COR-L47 (cell line): ENCODE data around the gene CLOCK.

ENCODE experiments used
- DNase-seq: peaks from one replicate; lab custom pipeline; 2025; lab: John Stamatoyannopoulos, UW

The CLOCK gene

DNA sequence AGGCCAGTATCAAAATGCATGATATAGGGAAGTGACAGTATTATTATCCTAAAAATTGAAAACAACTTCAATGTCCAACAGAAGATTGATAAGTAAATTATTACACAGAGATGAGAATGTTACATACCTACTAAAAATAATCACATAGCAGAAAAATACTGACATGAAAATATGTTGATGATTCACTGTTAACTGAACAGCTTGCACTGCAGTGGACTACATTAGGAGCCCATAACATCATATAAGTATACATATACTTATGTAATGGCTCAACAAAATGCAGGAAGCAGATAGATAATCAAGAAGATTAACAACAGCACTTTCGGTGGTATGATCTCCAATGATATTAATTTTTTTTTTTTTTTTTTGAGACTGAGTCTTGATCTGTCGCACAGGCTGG is 7.1 kb downstream of the CLOCK start:
- DNase-seq, result no peak

DNA sequence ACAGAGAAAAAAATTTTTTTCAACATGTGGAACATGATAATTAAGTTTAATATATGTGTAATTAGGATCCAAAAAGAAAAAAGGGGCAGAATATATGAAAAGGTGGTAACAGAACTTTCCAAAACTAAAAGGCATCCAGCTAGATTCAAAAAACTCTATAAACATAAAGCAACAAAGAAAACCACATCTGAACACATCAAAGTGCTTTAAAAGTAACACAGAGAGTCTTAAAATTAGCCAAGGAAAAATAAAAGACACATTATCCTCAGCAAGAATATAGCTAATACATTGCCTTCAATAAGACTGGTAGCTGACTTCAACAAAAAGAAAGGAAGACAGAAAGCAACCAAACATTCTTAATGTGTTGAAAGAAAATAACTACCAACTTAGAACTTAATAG is 8.2 kb downstream of the CLOCK start:
- no peak for DNase-seq

DNA sequence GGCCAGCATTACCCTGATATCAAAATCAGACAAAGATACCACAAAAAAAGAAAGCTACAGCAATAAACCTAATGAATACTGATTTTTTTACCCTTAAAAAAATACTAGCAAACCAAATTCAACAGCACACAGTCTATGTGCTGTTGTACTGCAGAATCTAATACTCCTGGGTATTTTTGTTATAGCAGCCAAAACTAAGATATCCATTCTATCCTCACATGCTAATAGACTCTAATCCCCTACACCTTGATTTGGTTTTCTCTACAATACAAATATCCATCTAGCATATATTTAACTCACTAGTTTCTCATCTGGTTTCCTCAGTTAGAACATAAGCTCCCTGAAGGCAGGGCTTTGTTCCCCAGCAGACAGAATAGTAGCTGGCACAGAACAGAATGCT is 12.4 kb downstream of the CLOCK start:
- DNase-seq, result no peak

DNA sequence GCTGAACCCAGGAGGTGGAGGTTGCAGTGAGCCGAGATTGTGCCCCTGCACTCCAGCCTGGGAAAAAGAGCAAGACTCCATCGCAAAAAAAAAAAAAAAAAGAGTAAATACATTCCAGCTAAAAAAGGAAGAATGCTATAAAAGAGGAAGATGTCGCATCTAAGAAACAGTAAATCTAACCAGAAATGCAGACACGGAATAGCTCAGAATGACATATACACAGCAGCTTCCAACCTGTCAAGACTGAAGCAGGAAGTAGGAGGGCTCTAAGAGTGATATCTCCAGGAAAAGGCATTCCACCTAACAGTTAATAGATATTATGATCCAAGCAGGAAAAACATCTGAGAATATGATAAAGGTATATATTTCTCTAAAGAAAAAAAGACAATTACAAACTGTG is 16.0 kb downstream of the CLOCK start:
- DNase-seq, result no peak

DNA sequence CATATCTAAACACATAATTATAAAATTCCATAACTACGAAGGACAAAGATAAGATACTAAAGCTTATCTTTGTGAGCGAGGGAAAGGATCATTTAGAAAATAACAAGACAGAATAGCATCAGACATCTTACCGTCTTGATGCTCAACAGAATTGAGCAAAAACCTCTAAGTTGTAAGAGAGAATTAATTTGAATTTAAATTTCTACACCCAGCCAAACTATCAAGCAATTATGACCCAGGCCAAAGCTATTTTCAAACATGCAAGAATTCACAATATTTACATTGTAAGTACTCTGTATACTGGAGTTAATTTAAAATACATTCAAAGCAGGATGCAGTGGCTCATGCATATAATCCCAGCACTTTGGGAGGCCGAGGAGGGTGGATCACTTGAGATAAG is 16.5 kb downstream of the CLOCK start:
- DNase-seq, result no peak

DNA sequence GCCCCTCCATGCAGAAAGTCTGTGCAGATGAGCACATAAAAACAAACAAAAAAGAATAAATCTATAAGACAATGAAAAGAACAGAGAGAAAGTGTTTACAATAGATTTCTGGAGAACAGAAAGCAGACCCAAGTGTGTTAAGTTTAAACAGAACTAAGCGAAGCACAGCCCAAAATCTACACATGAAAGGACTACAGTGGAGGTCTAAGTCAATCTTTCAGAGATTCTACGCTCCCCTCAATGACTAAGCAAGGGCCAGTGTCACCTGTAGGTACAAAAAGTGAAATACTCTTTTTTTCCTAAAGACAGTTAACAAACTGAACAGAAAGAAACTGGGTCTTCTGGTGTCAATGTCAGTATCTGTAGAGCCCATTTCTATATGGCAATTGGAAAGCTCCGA is 18.2 kb downstream of the CLOCK start:
- no peak for DNase-seq

DNA sequence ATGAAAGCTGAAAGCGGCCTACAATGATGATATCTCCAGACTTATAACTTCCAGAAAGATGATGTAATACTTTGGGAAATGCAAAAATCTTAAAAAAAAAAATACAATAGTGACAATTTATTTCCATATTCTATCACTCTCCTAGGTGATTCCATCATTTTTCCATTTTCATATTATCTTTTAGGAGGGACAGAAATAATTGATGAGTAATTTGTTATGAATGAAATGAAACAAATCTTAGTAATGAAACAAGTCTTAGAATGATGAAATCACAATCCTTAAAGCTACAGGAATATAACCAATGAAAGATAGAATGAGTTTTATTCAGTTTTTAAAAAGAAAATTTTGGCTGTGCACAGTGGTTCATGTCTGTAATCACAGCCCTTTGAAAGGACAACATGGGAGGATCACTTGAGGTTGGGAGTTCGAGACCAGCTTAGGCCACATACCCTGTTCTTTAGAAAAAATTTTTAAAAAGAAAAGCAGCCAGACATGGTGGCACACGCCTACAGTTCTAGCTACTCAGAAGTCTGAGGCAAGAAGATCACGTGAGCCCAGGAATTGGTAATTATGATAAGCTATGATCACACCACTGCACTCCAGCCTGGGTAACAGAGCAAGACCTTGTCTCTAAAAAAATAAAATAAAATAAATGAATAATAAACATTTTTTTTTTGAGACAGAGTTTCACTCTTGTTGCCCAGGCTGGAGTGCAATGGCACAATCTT is 21.7 kb downstream of the CLOCK start:
- DNase-seq, result no peak

DNA sequence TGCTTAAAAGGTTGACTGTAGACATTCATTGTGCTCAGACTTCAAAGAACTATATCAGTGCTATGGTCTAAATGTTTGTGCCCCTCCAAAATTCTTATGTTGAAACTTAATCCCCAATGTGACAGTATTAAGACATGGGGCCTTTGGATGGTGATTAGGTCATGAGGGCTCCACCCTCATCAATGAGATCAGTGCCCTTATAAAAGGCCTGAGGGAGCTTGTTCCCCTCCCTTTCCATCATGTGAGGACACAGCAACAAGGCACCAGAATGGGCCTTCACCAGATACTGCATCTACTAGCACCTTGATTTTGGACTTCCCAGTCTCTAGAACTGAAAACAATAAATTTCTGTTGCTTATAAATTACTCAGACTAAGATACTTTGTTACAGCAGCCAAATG is 28.3 kb downstream of the CLOCK start:
- no peak for DNase-seq

DNA sequence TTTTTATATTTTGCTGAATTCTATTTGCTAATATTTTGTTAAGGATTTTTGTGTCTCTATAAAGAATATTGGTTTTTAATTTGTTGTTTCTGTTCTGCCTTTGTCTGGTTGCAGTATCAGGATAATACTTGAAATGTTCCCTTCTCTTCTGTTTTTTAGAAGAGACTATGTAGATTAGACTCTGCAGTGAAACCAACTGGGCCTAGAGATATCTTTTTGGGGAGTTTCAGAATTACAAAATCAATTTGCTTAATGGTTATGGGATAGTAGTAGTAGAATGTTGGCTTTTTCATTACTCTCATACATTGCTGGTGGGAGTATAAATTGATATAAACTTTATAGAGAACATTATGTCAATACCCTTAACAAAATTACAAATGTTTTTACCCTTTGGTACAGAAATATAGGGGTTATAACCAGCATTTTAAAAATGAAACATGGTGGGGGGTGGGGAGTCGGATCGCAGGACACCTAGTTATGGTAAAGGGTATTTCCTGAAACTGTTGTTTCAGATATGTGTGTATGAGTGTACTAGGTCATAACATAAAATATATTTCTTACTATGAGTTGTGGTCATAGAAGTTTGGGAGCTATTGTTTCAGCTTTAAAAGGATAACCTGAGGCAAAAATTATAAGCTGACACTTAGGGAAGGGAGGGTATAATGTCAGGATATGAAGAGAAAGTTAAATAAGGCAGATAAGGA is 29.0 kb downstream of the CLOCK start:
- DNase-seq, result no peak

DNA sequence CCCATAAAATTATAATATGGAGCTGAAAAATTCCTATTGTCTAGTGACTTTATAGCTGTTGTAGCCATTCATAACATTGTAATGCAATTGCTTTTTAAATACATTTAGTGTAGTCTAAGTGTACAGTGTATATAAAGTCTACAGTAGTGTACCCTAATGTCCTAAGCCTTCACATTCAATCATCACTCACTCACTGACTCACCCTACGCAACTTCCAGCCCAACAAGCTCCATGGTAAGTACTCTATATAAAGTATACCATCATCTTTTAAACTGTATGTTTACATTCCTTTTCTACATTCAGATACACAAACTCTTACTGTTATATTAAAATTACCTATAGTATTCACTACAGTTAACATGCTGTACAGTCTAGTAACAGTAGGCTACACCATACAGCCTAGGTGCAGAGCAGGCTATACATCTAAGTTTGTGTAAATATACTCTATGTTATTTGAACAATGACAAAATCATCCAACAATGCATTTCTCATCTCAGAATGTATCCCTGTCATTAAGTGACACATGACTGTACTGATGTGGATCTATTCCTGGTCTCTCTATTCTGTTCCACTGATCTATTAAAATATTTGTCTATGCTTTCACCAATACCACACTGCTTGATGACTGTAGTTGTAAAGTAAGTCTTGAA is 33.7 kb downstream of the CLOCK start:
- no peak for DNase-seq

DNA sequence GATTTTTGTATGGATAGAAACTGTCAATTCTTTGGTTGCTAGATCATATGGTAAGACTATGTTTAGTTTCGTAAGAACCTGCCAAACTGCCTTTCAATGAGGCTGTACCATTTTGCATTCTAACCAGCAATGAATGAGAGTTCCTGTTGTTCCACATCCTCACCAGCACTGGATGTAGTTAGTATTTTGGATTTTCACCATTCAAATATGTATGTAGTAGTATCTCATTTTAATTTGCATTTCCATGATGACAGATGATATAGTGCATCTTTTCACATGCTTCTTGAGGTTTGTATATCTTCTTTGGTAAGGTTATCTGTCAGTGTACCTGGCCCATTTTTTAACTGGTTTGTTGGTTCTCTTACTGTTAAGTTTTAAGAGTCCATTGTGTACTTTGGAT is 34.6 kb downstream of the CLOCK start:
- DNase-seq, result no peak

DNA sequence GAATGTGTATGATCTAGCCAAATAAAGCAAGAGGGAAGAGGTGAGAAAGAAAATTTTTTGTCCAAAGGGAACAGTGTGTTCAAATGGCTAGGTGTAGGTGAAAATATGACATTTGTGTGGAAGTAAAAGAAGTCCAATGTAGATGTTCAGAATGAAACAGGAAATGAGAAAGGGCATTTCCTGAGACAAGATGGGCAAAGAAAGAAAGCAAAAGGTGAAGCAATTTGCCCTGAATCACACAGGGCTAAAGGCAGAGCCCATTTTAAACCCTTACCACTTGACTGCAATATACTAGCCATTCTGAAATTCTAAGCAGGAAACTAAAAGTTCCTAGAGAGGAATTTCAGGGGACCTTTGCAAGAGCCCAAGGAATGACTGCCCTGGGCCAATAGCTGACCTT is 36.0 kb downstream of the CLOCK start:
- DNase-seq, result no peak

DNA sequence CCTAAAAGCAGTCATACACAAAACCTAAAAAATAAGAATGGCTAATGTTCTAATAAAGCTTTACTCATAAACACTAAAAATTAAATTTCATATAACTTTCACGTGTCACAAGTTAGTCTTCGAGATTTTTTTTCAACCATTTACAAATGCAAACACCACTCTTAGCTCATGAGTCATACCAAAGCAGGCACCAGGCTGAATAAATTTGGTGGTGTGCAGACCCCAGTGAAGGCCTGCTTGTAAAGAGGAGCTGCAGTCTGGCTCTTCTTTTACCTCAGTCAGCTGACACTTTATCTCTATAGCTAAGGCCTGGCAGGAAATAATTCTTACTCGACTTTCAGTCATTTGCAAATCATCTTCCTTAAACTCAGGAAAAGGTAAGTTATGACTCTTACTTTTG is 37.4 kb downstream of the CLOCK start:
- no peak for DNase-seq

DNA sequence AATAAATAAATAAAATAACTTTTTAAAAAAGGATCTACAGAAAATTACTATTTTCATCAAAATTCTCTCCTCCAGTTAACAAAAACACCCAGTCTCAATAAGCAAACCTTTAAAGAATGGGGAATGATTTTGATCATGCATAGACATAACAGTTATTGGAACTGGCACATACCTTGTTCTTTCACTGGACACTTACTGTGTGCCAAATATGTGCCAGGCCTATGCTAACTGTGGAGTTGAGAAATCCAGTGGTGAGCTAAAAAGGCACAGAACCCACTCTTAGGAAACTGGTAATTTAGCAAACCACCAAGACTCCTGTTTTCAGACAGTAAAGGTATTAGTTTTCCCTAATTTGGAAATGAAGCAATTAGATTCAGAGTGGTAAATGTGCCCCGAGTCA is 39.1 kb downstream of the CLOCK start:
- no peak for DNase-seq

DNA sequence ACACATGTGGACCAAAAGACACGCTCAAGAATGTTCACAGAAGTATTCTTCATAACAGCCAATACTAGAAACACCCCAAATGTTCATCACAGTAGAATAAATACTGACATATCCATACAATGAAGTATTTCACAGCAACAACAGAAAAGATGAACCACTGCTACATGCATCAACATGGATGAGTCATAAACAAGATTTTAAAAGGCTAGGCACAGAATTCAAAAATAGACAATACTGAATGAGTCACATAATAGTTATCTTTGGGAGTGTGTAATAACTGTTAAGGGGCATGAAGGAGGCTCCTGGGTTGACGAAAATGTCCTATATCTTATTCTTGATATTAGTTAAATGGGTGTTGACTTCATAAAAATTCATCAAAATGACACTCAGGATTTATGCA is 43.5 kb downstream of the CLOCK start:
- no peak for DNase-seq

DNA sequence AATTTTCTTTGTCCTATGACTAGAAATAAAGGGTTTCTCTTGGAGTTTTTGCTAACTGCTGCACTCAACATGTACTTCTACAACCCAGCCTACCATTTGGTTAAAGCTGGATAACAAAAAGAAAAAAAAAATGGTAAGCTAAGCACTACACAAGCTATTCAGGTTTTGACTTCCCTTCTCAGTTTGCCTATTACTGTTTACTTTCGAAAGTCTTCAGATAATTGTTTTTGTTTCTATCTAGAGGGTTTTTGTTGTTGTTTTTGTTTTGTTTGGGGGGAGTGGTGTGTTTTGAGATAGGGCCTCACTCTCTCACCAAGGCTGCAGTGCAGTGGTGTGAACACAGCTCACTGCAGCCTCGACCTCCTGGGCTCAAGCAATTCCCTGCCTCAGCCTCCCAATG is 46.6 kb downstream of the CLOCK start:
- DNase-seq, result no peak

DNA sequence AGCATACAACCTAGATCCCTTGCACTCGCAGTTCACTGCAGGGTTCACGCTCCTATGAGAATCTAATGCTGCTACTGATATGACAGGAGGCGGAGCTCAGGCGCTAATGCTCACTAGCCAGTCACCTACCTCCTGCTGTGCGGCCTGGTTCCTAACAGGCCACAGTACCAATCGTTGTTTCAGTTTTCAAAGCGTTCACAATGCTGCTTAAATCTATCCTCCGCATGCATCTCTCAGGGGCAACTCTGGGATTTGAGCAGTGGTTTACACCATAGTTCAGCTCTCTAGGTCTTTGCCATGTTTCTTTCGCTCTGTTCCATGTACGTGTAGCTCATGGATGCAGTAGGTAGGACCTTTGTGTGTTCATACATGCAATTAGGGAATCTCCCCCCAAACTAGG is 47.2 kb downstream of the CLOCK start:
- no peak for DNase-seq

DNA sequence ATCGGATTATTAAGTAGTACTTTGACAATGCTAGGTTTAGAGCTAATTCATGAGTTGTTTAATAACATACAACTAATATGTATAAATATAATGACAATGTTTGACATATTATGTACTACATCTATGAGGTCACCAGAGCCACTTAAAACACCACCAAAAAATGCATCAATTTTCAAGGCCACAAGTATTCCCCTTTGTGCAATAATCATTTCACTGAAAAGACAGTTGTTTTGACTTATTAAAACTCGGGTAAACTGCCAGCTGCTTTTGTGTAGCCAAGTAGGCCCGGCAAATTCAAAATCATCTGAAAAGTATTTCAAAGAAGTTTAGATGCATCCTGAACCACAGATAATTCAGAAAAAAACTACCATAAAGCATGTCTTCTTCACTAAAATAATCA is 48.7 kb downstream of the CLOCK start:
- no peak for DNase-seq

DNA sequence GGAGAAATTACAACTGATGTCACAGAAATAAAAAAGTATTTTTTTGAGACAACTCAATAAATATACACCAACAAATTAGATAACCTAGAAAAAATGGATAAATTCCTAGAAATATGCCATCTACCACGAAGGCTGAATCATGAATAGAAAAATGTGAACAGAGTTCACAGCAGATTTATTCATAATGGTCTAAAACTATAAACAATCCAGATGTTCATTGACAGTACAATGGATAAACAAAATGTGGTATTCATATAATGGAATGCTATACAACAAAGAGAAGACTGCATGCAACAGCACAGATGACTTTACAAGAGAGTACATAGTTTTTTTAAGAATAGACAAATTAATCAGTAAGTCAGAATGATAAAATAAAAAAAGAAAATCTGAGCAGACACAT is 55.2 kb downstream of the CLOCK start:
- no peak for DNase-seq

DNA sequence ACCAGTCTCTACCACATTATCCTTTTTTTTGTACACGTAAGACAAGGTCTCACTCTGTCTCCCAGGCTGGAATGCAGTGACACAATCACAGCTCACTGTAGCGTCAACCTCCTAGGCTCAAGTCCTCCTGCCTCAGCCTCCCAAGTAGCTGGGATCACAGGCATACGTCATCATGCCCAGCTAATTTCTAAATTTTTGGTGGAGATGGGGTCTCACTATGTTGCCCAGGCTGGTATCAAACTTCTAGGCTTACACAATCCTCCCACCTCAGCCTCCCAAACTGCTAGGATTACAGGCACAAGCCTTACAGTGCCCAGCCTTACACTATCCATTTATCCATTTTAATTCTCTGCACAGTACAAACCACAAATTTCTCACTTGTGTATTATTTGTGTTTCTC is 58.0 kb downstream of the CLOCK start:
- DNase-seq, result no peak

DNA sequence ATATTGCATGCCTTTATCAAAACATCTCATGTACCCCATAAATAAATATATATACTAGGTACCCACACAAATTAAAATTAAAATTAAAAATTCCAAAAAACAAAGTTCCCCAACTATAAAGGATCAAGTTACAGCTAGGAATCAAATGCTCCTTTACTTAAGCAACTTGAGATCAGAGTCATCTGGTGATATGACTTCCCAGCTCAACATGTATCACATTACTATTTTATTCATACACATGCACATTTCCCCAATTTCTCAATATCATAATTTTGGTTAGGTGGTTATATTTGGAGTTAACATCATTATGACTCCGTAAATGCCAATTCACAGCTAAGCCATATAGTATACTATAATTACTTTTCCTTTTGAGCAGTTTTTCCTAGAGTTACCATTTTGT is 60.9 kb downstream of the CLOCK start:
- DNase-seq, result no peak

DNA sequence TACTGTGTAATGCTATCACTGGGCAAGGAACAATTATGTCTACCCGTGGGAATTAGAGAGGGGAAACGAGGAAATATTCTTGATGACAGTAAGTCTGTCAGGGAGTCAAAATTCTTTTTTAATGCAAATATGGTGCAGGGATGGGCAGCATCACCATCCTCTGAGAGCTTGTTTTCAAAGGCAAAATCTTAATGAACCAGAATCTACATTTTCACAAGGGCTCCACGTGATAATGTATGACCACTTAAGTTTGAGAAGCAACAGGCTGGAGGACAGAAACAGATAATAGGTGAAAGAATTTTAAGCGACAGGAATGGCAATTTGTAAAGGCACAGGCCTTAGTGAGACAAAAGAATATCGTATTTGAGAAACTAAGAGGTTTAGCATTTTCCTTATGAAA is 63.4 kb downstream of the CLOCK start:
- DNase-seq, result no peak

DNA sequence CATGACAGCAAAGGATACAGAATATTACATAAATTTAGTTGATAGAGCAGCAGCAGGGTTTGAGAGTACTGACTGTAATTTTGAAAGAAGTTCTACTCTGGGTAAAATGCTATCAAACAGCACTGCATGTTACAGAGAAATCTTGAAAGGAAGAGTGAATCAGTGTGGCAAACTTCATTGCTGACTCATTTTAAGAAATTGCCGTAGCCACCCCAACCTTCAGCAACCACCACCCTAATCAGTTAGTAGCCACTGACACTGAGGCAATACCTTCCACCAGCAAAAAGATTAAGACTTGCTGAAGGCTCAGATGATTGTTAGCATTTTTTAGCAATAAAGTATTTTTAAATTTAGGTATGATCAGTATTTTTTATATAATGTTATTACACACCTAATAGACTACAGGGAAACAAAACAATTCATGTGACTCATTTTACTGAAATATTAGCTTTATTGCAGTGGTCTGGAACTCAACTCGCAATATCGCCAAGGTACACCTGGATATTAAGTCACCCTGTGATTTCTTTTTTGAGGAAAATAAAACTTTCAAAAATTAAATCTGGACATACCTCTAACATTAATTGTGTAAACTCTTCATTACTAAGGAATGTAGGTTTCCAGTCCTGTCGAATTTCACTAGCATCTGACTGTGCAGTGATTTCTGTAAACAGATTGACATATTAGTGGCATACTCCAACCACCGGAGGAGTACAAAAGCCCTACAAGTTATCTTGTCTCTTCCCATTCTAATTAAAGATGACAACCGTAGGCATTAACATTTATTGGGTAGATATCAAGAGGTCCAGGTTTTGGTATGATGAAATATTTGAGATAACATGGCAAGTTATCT is 71.1 kb downstream of the CLOCK start:
- DNase-seq, result no peak
